Activated naive CD4-positive, alpha-beta T cell treated with anti-CD3 and anti-CD28 coated beads, Interleukin-2, amount 50 U/mL, for 24 hours (primary cell): ENCODE results near the gene OR5H6.

Source experiments
- H3K27ac Mint-ChIP-seq: one replicate; pipeline ENCODE4 v1.8.0; 2021; ENCODE audit warnings: mild to moderate bottlenecking, mixed read lengths
- H3K27me3 Mint-ChIP-seq: one replicate; pipeline ENCODE4 v1.8.0; 2021; ENCODE audit warnings: mixed read lengths
- H3K36me3 Mint-ChIP-seq: one replicate; pipeline ENCODE4 v1.8.0; 2021; ENCODE audit warnings: mixed read lengths
- H3K4me1 Mint-ChIP-seq: one replicate; pipeline ENCODE4 v1.8.0; 2021; ENCODE audit warnings: mixed read lengths
- H3K4me3 Mint-ChIP-seq: one replicate; pipeline ENCODE4 v1.8.0; 2021; ENCODE audit warnings: mild to moderate bottlenecking, mixed read lengths
- H3K9me3 Mint-ChIP-seq: one replicate; pipeline ENCODE4 v1.8.0; 2021; ENCODE audit warnings: mixed read lengths

OR5H6 gene

GRCh38 chr3:98291332-98291957 lies 27.4 kb downstream of the OR5H6 start:
- H3K36me3 Mint-ChIP-seq: no peaks in the 10 kb centered on the region
- peaks cover 16% of the 10 kb centered on the region for H3K27me3 Mint-ChIP-seq
- H3K4me1 Mint-ChIP-seq: no peaks in the 10 kb centered on the region
- no peak overlapping the region for H3K4me3 Mint-ChIP-seq
- peaks cover 6% of the 10 kb centered on the region for H3K9me3 Mint-ChIP-seq
- no peak overlapping the region for H3K27ac Mint-ChIP-seq
